Putamen (tissue), 1 donor: ENCODE results near the gene FOXD3.

Experiments
- DNase-seq: peaks from one replicate; pipeline ENCODE4 v3.0.0-alpha.2; 2016; ENCODE audit warnings: low spot score

FOXD3 gene

GRCh38 chr1:63362073-63362472, 39.7 kb downstream of the FOXD3 start:
- DNase-seq = no peak

- no peak for DNase-seq
Observed at GRCh38 chr1:63362578-63362977, 40.2 kb downstream of the FOXD3 start.

- DNase-seq = no peak
Observed at GRCh38 chr1:63363014-63363413, 40.6 kb downstream of the FOXD3 start.

GRCh38 chr1:63366908-63367214, 44.5 kb downstream of the FOXD3 start:
- no peak for DNase-seq

- DNase-seq = peak; percentile 94
Observed at GRCh38 chr1:63367215-63368103, 45.1 kb downstream of the FOXD3 start, which contains the start of gene ALG6. Gene ALG6, plus strand, starts transcription at chr1:63367627. Its CDS starts 3,351 bp downstream, at chr1:63370978.

GRCh38 chr1:63368131-63368530, 45.8 kb downstream of the FOXD3 start:
- no peak for DNase-seq
